ENCODE results near the gene C14orf132.

DNA sequence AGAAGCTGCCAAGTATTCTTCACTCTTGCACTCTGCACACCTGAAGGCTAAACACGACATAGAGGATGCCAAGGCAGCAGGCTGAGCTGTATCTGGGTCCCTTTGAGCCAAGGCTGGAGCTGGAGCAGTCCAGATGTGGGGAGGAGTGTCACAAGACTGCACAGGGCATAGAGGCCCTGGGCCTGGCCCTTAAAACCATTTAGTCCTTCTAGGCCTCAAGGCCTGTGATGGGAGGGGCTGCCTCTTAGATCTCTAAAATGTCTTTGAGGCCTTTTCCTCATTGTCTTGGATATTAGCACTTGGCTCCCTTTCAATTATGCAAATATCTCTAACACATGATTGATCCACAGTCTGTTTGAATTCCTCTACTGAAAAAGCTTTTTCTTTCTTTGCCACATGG, 28.0 kb upstream of the C14orf132 start:
- no peak for TF ChIP-seq TAF1 (IDR thresholded peaks at IDR 0.05; ENCODE audit: low read depth, low read length)
- TF ChIP-seq POLR2AphosphoS5 (IDR thresholded peaks at IDR 0.05; ENCODE audit: low read depth, low read length): no peak
- no peak for TF ChIP-seq POLR2A (IDR thresholded peaks at IDR 0.05; ENCODE audit: low read depth, low read length)
- no peak for TF ChIP-seq PAX5 (IDR thresholded peaks at IDR 0.05; ENCODE audit: insufficient read depth, low read length, severe bottlenecking)
